KMS-11 (cell line): ENCODE data around the gene MRGPRD.

ENCODE experiments used
- H2AFZ ChIP-seq: fragments of 200-600 bp; sonication (generic); 2 replicates; pipeline ENCODE4 v1.6.1; 2016; ENCODE audit warnings: antibody characterized with exemption, mixed run types, low read depth
- H3K27ac ChIP-seq: fragments of 200-600 bp; sonication (generic); 2 replicates; pipeline ENCODE4 v1.6.1; 2016; ENCODE audit warnings: mild to moderate bottlenecking, mixed run types
- H3K27me3 ChIP-seq: fragments of 200-600 bp; sonication (generic); 2 replicates; pipeline ENCODE4 v1.6.1; 2017; ENCODE audit warnings: mild to moderate bottlenecking, low read depth, mixed run types, moderate library complexity; ENCODE audit not compliant: insufficient read depth
- H3K36me3 ChIP-seq: fragments of 200-600 bp; sonication (generic); 2 replicates; pipeline ENCODE4 v1.6.1; 2017; ENCODE audit warnings: mild to moderate bottlenecking, mixed run types; ENCODE audit not compliant: insufficient read depth
- H3K4me1 ChIP-seq: fragments of 200-600 bp; sonication (generic); 2 replicates; pipeline ENCODE4 v1.6.1; 2016; ENCODE audit warnings: mild to moderate bottlenecking, low read depth, mixed run types; ENCODE audit not compliant: poor library complexity, severe bottlenecking
- H3K4me2 ChIP-seq: fragments of 200-600 bp; sonication (generic); 2 replicates; pipeline ENCODE4 v1.7.0; 2016; ENCODE audit warnings: mild to moderate bottlenecking, mixed run types
- H3K4me3 ChIP-seq: fragments of 200-600 bp; sonication (generic); IDR thresholded peaks from 2 replicates; pipeline ENCODE4 v1.6.1; 2017; ENCODE audit warnings: low read depth, low read length, mixed read lengths; ENCODE audit not compliant: insufficient read depth
- H3K79me2 ChIP-seq: fragments of 200-600 bp; sonication (generic); 2 replicates; pipeline ENCODE4 v1.6.1; 2016; ENCODE audit warnings: low read depth, mixed run types; ENCODE audit not compliant: insufficient read depth
- H3K9ac ChIP-seq: fragments of 200-600 bp; sonication (generic); 2 replicates; pipeline ENCODE4 v1.6.1; 2016; ENCODE audit warnings: mild to moderate bottlenecking, mixed run types
- H4K20me1 ChIP-seq: fragments of 200-600 bp; sonication (generic); 2 replicates; pipeline ENCODE4 v1.6.1; 2016; ENCODE audit warnings: mild to moderate bottlenecking, mixed run types; ENCODE audit not compliant: insufficient read depth
- TF ChIP-seq, protein P1 (sequence below): fragments of 200-600 bp; sonication (generic); conservative IDR thresholded peaks from 2 replicates; pipeline ENCODE4 v1.6.1; 2017; ENCODE audit warnings: low read depth, mild to moderate bottlenecking, antibody characterized with exemption, low read length, moderate library complexity, mixed read lengths

The MRGPRD gene

DNA sequence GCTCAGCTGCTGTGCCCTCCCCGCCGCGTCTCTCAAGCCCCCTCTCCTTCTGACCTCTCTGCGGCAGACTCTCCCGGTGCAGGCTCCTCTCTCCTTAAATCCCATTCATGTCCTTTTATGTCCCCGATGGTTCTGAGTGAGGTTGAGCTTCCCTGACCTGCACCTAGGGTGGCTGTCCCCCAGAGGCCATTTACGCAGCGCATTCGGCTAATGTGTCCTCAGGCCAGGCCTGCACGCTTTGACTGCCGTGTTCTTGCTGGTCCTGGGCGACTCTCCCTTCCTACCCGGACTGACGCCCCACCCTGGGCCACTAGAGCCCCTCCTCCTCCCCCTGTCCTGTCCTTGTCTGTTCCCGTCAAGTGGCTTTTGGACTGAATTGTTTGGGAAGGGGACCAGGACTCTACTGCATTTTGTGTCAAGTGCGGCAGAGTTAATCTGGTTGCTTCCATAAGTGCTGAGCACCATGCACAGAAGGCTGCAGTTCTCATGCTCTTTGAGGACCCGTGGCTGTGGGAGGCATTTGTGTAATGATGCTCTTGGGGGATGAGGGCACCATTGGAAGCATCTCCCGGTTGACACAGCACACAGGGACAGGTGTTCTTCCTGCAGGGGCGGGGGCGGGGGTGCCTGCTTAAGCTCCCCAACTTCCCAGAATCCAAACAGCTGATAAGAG lies 40.0 kb downstream of the MRGPRD start:
- Histone ChIP-seq H3K27ac (no peak overlapping the region), H3K4me3 (no peak overlapping the region), H3K9ac (no peak overlapping the region), H3K36me3 (no peaks in the 10 kb centered on the region; the same call in 1 of the 2 replicates), H4K20me1 (no peaks in the 10 kb centered on the region), H2AFZ (no peak overlapping the region), H3K27me3 (no peaks in the 10 kb centered on the region), H3K4me1 (no peaks in the 10 kb centered on the region), H3K79me2 (no peaks in the 10 kb centered on the region), H3K4me2 (no peak overlapping the region)
- TF ChIP-seq, protein P1, sequence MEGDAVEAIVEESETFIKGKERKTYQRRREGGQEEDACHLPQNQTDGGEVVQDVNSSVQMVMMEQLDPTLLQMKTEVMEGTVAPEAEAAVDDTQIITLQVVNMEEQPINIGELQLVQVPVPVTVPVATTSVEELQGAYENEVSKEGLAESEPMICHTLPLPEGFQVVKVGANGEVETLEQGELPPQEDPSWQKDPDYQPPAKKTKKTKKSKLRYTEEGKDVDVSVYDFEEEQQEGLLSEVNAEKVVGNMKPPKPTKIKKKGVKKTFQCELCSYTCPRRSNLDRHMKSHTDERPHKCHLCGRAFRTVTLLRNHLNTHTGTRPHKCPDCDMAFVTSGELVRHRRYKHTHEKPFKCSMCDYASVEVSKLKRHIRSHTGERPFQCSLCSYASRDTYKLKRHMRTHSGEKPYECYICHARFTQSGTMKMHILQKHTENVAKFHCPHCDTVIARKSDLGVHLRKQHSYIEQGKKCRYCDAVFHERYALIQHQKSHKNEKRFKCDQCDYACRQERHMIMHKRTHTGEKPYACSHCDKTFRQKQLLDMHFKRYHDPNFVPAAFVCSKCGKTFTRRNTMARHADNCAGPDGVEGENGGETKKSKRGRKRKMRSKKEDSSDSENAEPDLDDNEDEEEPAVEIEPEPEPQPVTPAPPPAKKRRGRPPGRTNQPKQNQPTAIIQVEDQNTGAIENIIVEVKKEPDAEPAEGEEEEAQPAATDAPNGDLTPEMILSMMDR: no peak

DNA sequence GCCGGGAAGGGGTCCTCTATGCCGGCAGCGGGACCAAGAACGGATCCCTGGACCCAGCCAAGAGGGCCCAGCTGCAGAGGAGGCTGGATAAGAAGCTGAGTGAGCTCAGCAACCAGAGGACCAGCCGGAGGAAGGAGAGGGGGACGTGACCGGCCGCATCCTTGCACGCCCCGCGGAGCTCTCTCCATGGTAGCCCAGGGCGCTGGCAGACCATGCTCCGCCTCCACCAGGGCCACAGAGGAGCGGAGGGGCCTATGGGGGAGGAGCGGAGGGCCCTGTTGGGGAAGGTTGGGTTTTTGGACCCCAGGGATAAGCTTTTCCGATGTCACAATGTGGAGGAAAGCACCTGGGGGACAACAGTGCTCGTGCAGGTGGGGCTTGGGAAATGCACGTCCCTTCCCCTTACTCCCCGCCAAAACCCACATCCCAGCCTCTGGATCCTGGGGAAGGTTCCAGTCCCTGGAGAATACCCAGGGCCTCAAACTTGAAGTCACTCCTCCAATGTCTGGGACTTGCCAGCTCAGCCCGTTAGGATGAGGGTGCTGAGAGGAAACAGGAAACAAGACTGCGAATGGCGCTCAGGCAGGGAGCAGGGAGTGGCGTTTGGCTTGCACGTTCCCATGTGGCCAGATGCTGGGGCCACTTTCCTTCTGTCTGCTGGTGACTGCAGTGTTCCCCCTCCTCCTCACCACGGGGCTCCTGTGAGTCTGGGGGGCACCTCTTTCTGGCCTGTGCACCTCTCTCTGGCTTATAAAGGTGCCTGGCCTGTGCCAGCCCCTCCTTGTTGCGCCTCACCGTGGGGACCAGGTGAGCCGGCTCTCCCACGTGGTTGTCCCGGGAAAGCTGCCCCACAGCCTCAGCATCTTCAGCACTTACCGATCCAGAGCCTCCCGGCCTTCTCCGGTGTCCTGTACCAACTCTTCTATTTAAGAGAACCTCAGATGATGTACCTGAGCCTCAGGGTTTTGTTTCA lies 40.9 kb downstream of the MRGPRD start:
- H3K79me2 ChIP-seq: no peaks in the 10 kb centered on the region
- no peak overlapping the region for H2AFZ ChIP-seq
- H3K4me3 ChIP-seq: no peak overlapping the region
- H3K4me2 ChIP-seq: no peak overlapping the region
- H3K27me3 ChIP-seq: no peaks in the 10 kb centered on the region
- H3K4me1 ChIP-seq: no peaks in the 10 kb centered on the region
- no peaks in the 10 kb centered on the region for H4K20me1 ChIP-seq
- TF ChIP-seq, protein P1: no peak
- no peak overlapping the region for H3K9ac ChIP-seq
- no peaks in the 10 kb centered on the region; the same call in 1 of the 2 replicates for H3K36me3 ChIP-seq
- H3K27ac ChIP-seq: no peak overlapping the region

DNA sequence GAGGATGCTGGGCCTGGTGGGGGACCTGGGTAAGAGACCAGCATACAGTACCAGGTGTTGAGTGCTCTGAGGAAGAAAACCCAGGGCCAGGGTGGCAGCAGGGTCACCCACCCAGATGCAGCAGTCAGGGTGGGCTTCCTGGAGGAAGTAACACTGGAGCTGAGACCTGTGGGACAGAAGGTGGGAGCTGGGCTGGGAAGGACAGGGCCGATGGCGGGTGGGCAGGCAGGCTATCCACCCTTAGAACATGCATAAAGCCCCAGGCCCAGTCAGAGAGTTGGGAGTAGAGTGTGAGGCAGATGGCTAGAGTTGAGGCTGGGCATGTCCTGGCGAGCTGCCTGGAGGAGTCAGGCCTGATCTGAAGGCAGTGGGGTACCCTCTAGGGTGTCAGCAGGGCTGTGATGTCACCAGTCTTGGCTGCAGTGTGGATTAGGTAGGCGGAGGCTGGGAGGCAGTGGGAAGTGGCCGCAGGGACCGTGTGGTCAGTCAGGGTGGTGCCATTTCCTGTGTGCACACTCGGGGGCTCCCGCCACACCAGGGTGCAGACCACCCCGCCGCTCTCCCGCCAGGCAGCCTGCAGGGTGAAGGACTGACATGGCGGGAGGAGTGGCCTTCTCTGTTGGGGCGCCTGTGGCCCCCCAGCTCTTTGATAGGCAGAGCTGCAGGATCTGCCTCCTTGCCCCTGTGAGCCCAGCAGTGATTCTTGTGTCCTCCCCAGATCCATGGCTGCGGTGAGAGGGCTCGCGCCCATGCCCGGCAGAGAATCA lies 41.8 kb downstream of the MRGPRD start:
- Histone ChIP-seq H2AFZ (no peak overlapping the region), H3K4me2 (no peak overlapping the region), H3K9ac (no peak overlapping the region), H4K20me1 (no peaks in the 10 kb centered on the region), H3K79me2 (no peaks in the 10 kb centered on the region), H3K27ac (no peak overlapping the region), H3K4me3 (no peak overlapping the region), H3K4me1 (no peaks in the 10 kb centered on the region), H3K27me3 (no peaks in the 10 kb centered on the region), H3K36me3 (no peaks in the 10 kb centered on the region; the same call in 1 of the 2 replicates)
- TF ChIP-seq, protein P1: no peak

DNA sequence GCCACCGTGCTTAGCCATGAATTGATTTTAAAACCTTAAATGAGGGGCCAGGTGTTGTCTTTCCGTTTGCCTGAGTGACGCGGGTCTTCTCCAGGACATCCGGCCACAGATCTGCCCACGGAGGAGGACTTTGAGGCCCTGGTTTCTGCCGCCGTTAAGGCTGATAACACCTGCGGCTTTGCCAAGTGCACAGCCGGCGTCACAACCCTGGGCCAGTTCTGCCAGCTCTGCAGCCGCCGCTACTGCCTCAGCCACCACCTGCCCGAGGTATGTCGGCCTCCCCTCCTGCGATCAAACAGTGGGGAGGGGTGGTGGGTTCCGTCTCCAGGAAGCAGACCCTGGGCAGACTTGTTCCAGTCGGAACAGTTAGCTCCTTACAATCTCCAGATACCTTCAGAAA lies 42.7 kb downstream of the MRGPRD start:
- Histone ChIP-seq H3K36me3 (no peaks in the 10 kb centered on the region; the same call in 1 of the 2 replicates), H4K20me1 (no peaks in the 10 kb centered on the region), H3K4me2 (no peak overlapping the region)

More for the DNA sequence above, 42.7 kb downstream of the MRGPRD start:
- H3K79me2 ChIP-seq: no peaks in the 10 kb centered on the region
- H3K4me3 ChIP-seq: no peak overlapping the region
- no peak overlapping the region for H3K27ac ChIP-seq
- no peaks in the 10 kb centered on the region for H3K27me3 ChIP-seq
- H3K9ac ChIP-seq: no peak overlapping the region
- H2AFZ ChIP-seq: no peak overlapping the region
- H3K4me1 ChIP-seq: no peaks in the 10 kb centered on the region
- TF ChIP-seq, protein P1: no peak
